A673 (cell line): ENCODE measurements around the gene TEKTIP1. TPM values are rescaled to one million over a fixed set of nuclear protein-coding genes. Genes with fewer than 3 reads are reported as not detected.

Experiments used
- BruUV-seq: library from RNA; stranded (reverse); fragments of 400-500 nt; replicated peaks from 2 replicates; lab custom pipeline; 2021; lab: Mats Ljungman, UMichigan
- CTCF ChIA-PET: fragments of 300-600 bp; sonication (Branson Sonifier 250); formaldehyde crosslinking; loops from one replicate; lab custom pipeline; 2022; ENCODE audit warnings: antibody characterized with exemption; lab: Charles Lee
- POLR2A ChIA-PET: fragments of 300-600 bp; sonication (Branson Sonifier 250); formaldehyde crosslinking; loops from one replicate; lab custom pipeline; 2022; ENCODE audit warnings: antibody characterized with exemption; ENCODE audit not compliant: low non-redundant PET; lab: Charles Lee
- DNase-seq: peaks from one replicate; pipeline ENCODE4 v3.0.0-alpha.2; 2015; ENCODE audit warnings: low spot score
- H3K27ac ChIP-seq: fragments of 200-600 bp; sonication (generic); 2 replicates; pipeline ENCODE4 v1.5.1; 2016; ENCODE audit warnings: mixed run types, low read depth, mild to moderate bottlenecking, mixed read lengths, antibody characterized with exemption, low read length; ENCODE audit not compliant: poor library complexity, severe bottlenecking
- H3K27me3 ChIP-seq: fragments of 200-600 bp; sonication (generic); replicated peaks from 2 replicates; pipeline ENCODE4 v1.6.1; 2017; ENCODE audit warnings: mixed run types, low read depth, mild to moderate bottlenecking, mixed read lengths, antibody characterized with exemption, low read length; ENCODE audit not compliant: insufficient read depth, poor library complexity
- H3K36me3 ChIP-seq: fragments of 200-600 bp; sonication (generic); 2 replicates; pipeline ENCODE4 v1.6.1; 2016; ENCODE audit warnings: mixed run types, mild to moderate bottlenecking, mixed read lengths, antibody characterized with exemption, low read length; ENCODE audit not compliant: insufficient read depth, poor library complexity, severe bottlenecking
- H3K4me1 ChIP-seq: fragments of 200-600 bp; sonication (generic); 2 replicates; pipeline ENCODE4 v1.6.1; 2017; ENCODE audit warnings: mixed run types, mild to moderate bottlenecking, mixed read lengths, antibody characterized with exemption, low read length; ENCODE audit not compliant: insufficient read depth, poor library complexity, severe bottlenecking
- H3K4me3 ChIP-seq: fragments of 200-600 bp; sonication (generic); 2 replicates; pipeline ENCODE4 v1.5.1; 2016; ENCODE audit warnings: low read depth, mixed run types, mild to moderate bottlenecking, mixed read lengths, low read length; ENCODE audit not compliant: poor library complexity, severe bottlenecking
- H3K9me3 ChIP-seq: fragments of 200-600 bp; sonication (generic); 2 replicates; pipeline ENCODE4 v1.6.1; 2016; ENCODE audit warnings: mixed run types, low read depth, mild to moderate bottlenecking, mixed read lengths, antibody characterized with exemption, low read length; ENCODE audit not compliant: poor library complexity, severe bottlenecking
- EZH2 ChIP-seq: fragments of 200-600 bp; sonication (generic); IDR thresholded peaks from 2 replicates; pipeline ENCODE4 v1.6.1; 2017; ENCODE audit warnings: borderline replicate concordance, low read depth, mild to moderate bottlenecking, mixed read lengths, antibody characterized with exemption, low read length; ENCODE audit not compliant: poor library complexity, severe bottlenecking
- intact Hi-C: fragments of 100-400 bp; cut with micrococcal nuclease; formaldehyde crosslinking; loops from one replicate; pipeline ENCODE4 v1.10.0; 2022; ENCODE audit not compliant: unreplicated experiment
- total RNA-seq: library from RNA; stranded (reverse); gene quantifications from 2 replicates; pipeline ENCODE4 v1.2.3, GENCODE V29; 2021
- TF ChIP-seq, protein P1 (sequence below): fragments of 300-800, 200-600 bp; sonication (generic); conservative IDR thresholded peaks from 2 replicates; pipeline ENCODE4 v1.5.1; 2017; ENCODE audit warnings: low read depth, mild to moderate bottlenecking, antibody characterized with exemption, low read length, moderate library complexity, mixed read lengths

TEKTIP1 gene
- total RNA-seq, 1 experiment from 2014 or later = 4.2 TPM

DNA sequence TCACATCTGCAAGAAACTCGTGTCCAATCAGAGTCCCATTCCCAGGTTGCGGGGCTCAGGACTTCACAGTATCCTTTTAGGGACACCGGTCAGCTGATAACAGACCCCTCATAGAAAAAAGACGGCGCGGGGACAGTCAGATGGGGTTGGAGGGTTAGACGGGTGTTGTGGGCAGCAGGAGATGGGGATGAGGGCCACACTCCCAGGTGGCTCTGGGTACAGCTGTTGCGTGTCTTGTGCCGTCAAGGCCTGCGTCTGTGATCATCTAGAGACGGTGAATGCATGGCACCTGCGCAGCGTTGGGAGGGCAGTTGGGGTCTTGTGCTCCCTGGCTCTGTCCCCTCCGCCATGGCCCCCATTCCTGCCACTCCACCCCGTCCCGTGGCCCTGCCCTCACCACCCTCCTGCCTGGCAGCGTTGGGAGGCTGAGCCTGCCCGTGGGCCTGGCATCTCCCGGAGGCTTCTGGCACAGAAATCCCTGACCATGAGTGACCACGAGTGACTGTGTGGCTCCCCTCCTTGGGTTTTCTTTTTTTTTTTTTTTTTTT, 14.0 kb upstream of the TEKTIP1 start:
- H3K4me1 ChIP-seq = no peaks in the 10 kb centered on the region
- POLR2A ChIA-PET = no interaction called here
- H3K4me3 ChIP-seq = no peak overlapping the region
- no peak for DNase-seq
- H3K27ac ChIP-seq = no peak overlapping the region
- no peaks in the 10 kb centered on the region for H3K27me3 ChIP-seq
- H3K36me3 ChIP-seq = peaks cover 46% of the 10 kb centered on the region
- TF ChIP-seq, protein P1, sequence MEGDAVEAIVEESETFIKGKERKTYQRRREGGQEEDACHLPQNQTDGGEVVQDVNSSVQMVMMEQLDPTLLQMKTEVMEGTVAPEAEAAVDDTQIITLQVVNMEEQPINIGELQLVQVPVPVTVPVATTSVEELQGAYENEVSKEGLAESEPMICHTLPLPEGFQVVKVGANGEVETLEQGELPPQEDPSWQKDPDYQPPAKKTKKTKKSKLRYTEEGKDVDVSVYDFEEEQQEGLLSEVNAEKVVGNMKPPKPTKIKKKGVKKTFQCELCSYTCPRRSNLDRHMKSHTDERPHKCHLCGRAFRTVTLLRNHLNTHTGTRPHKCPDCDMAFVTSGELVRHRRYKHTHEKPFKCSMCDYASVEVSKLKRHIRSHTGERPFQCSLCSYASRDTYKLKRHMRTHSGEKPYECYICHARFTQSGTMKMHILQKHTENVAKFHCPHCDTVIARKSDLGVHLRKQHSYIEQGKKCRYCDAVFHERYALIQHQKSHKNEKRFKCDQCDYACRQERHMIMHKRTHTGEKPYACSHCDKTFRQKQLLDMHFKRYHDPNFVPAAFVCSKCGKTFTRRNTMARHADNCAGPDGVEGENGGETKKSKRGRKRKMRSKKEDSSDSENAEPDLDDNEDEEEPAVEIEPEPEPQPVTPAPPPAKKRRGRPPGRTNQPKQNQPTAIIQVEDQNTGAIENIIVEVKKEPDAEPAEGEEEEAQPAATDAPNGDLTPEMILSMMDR = no peak
- no peak for TF ChIP-seq EZH2
- no peaks in the 10 kb centered on the region for H3K9me3 ChIP-seq
- BruUV-seq = no TSS peak
- CTCF ChIA-PET = no interaction called here
- intact Hi-C loops = no loop called here

DNA sequence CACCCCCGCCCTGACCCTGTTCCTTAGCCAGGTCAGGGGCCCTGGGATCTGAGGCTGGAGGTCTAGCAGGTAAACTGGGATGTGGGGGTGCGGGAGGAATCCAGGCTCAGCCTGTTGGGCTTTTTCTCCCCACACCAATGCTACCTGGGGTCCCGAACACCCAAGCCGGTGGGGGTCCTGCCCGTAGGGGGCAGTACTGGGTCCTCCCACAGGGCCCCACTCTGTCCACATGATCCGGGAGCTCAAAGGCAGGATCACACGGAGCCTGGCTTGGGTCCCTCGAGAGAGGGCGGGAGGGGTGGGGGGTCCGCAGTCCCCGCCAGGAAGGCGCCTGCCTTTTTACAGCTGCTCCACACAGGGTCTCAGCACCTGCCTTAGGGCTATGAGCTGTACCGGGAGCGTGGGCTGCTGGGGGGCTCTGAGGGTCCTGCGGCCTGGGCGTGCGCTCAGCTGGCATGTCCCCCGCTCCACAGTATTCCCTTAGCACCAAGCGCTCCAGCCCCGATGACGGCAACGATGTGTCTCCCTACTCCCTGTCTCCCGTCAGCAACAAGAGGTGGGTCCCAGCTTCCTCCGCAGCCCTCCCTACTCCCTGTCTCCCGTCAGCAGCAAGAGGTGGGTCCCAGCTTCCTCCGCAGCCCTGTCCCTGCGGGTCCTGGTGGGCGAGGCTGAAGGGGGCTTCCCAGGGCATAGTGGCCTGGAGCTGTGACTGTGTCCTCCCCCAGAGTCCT, 12.3 kb upstream of the TEKTIP1 start:
- H3K36me3 ChIP-seq = peaks cover 55% of the 10 kb centered on the region
- BruUV-seq = no TSS peak
- CTCF ChIA-PET = no interaction called here
- H3K4me1 ChIP-seq = no peaks in the 10 kb centered on the region
- intact Hi-C loops = no loop called here
- no peak for TF ChIP-seq EZH2
- TF ChIP-seq, protein P1 = peak; percentile 42; the same call in 1 of the 2 replicates
- H3K27me3 ChIP-seq = no peaks in the 10 kb centered on the region
- no peak overlapping the region for H3K27ac ChIP-seq
- DNase-seq = no peak
- H3K9me3 ChIP-seq = no peaks in the 10 kb centered on the region
- H3K4me3 ChIP-seq = no peak overlapping the region
- POLR2A ChIA-PET = no interaction called here

DNA sequence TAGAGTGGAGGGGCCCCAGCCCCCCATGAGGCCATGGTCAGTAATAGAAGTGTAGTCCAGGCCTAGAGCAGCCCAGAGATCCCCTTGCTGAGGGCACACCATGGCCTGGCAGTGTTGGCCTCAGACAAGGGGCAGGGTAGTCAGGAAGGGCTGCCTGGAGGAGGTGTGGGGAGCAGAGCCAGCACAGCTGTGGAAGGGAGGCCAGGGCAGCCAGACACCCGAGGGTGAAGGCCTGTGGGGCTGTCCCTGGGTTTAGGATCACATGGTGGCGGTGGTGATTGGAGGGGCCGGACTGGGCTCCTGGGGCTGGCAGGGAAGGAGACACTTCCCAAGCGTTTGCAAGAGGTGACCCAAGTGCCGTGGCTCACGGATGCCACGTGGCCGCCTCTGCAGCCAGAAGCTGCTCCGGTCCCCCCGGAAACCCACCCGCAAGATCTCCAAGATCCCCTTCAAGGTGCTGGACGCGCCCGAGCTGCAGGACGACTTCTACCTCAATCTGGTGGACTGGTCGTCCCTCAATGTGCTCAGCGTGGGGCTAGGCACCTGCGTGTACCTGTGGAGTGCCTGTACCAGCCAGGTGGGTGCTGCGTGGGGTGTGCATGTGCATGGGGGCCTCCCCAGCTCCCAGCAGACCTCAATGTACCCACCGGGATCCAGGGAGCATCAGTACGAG, 11.6 kb upstream of the TEKTIP1 start:
- TF ChIP-seq, protein P1 = no peak
- TF ChIP-seq EZH2 = no peak
- ChIA-PET POLR2A (no interaction called here), CTCF (no interaction called here)
- intact Hi-C loops = no loop called here
- peaks cover 62% of the 10 kb centered on the region for H3K36me3 ChIP-seq
- no peaks in the 10 kb centered on the region for H3K4me1 ChIP-seq
- H3K9me3 ChIP-seq = no peaks in the 10 kb centered on the region
- no peak overlapping the region for H3K27ac ChIP-seq
- no peak overlapping the region for H3K4me3 ChIP-seq
- H3K27me3 ChIP-seq = no peaks in the 10 kb centered on the region
- no peak for DNase-seq
- no TSS peak for BruUV-seq
